Activated CD8-positive, alpha-beta T cell treated with anti-CD3 and anti-CD28 coated beads for 36 hours (primary cell): ENCODE measurements around the gene ATP2B2. TPM values are rescaled to one million over a fixed set of nuclear protein-coding genes. Genes with fewer than 3 reads are reported as not detected.

Source experiments
- ATAC-seq: fragments of 200-7000 bp; cut with Tn5 transposase; one replicate; pipeline ENCODE4 v1.10.0; 2021; ENCODE audit warnings: mild to moderate bottlenecking, moderate library complexity
- CTCF ChIA-PET: fragments of 350-600 bp; sonication (Branson Sonifier 250); formaldehyde crosslinking; loops from one replicate; lab custom pipeline; 2021; ENCODE audit warnings: antibody characterized with exemption; lab: Charles Lee
- POLR2A ChIA-PET: fragments of 350-600 bp; sonication (Branson Sonifier 250); formaldehyde crosslinking; loops from one replicate; lab custom pipeline; 2021; ENCODE audit warnings: antibody characterized with exemption; lab: Charles Lee
- DNase-seq: peaks from one replicate; pipeline ENCODE4 v3.0.0-alpha.2; 2020
- H3K27ac Mint-ChIP-seq: one replicate; pipeline ENCODE4 v1.8.0; 2021; ENCODE audit warnings: mild to moderate bottlenecking, mixed read lengths
- H3K27me3 Mint-ChIP-seq: one replicate; pipeline ENCODE4 v1.8.0; 2021; ENCODE audit warnings: mixed read lengths
- H3K36me3 Mint-ChIP-seq: one replicate; pipeline ENCODE4 v1.8.0; 2021; ENCODE audit warnings: low read depth, mixed read lengths
- H3K4me1 Mint-ChIP-seq: one replicate; pipeline ENCODE4 v1.8.0; 2021; ENCODE audit warnings: low read depth, mixed read lengths
- H3K4me3 Mint-ChIP-seq: one replicate; pipeline ENCODE4 v1.8.0; 2021; ENCODE audit warnings: mild to moderate bottlenecking, moderate library complexity, mixed read lengths
- H3K9me3 Mint-ChIP-seq: one replicate; pipeline ENCODE4 v1.8.0; 2021; ENCODE audit warnings: mixed read lengths
- intact Hi-C: fragments of 100-400 bp; cut with micrococcal nuclease; formaldehyde crosslinking; loops from one replicate; pipeline ENCODE4 v1.10.0; 2022
- total RNA-seq, 2 experiments: library from RNA; stranded (reverse); gene quantifications; one replicate each; pipeline ENCODE4 v1.2.3, GENCODE V29; 2021
- TF ChIP-seq, protein P1 (sequence below): fragments of 200-600 bp; IDR thresholded peaks from one replicate; pipeline ENCODE4 v1.8.0; 2022; ENCODE audit warnings: antibody characterized with exemption, mild to moderate bottlenecking

Gene ATP2B2
- total RNA-seq, 2 experiments from 2014 or later, result not detected

DNA sequence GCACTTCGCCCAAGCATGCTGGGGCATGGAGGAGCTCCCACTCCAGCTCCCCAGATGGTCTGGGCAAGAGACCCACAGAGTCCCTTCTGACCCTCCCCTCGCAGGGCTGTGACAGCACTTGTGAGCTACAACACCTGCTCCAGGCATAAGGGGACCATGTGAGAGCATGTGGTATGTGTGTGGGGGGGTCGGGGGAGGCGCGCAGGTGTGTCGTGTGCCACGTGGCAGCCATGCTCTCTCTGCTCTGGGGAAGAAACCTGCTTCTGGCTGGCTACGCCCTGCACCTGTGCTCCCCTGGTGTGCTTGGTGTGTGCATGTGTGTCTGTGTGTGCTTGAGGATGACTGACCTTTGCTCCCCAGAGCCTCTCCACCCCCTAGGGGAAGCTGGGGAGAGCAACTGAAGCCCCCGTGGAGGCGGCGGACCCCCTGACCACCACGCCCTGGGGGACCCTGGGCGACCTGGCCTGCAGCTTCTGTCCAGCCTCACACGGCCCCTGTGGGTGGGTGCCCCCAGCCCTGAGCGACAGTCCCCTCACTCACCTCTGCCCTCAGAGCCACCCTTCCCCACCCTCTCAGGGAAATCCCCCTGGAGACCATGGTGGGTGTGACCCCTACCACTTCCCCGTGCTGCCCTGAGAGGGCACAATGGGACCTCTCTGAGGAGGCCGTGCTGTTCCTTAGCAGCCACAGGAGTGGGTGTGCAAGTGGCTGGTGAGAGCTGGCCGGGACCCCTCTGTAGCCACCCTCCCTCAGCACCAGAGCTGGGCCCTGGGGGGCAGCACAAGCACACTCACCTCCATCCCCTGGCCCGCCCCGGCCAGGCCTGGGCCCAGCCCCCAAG, 167.8 kb downstream of the ATP2B2 start:
- DNase-seq, result no peak
- ATAC-seq, result no peak
- TF ChIP-seq, protein P1, sequence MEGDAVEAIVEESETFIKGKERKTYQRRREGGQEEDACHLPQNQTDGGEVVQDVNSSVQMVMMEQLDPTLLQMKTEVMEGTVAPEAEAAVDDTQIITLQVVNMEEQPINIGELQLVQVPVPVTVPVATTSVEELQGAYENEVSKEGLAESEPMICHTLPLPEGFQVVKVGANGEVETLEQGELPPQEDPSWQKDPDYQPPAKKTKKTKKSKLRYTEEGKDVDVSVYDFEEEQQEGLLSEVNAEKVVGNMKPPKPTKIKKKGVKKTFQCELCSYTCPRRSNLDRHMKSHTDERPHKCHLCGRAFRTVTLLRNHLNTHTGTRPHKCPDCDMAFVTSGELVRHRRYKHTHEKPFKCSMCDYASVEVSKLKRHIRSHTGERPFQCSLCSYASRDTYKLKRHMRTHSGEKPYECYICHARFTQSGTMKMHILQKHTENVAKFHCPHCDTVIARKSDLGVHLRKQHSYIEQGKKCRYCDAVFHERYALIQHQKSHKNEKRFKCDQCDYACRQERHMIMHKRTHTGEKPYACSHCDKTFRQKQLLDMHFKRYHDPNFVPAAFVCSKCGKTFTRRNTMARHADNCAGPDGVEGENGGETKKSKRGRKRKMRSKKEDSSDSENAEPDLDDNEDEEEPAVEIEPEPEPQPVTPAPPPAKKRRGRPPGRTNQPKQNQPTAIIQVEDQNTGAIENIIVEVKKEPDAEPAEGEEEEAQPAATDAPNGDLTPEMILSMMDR, result no peak
- ChIA-PET POLR2A (no interaction called here), CTCF (no interaction called here)
- no peak overlapping the region for H3K4me3 Mint-ChIP-seq
- H3K4me1 Mint-ChIP-seq, result peaks cover 10% of the 10 kb centered on the region
- H3K9me3 Mint-ChIP-seq, result no peaks in the 10 kb centered on the region
- H3K27ac Mint-ChIP-seq, result no peak overlapping the region
- no peaks in the 10 kb centered on the region for H3K27me3 Mint-ChIP-seq
- no peaks in the 10 kb centered on the region for H3K36me3 Mint-ChIP-seq
- intact Hi-C loops, result no loop called here

DNA sequence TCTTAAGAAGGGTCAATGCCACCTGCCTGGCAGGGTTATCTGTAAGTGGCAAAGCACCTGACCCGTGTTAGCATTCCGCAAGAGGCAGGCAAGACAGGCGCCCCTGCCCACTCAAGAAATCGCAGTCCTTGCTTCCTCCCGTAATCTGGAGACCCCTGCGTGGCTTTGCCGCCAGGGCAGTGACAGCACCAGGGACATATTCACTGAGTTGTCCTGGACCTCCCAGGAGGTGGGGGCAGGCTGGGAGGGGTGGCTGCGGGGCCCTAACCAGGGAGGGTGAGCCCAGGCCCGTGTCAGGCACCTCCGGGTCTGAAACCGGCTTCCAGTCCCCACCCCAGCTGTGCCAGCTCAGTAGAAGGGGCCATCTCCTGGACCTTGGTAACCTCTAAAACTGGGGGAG, 168.6 kb downstream of the ATP2B2 start:
- Mint-ChIP-seq H3K9me3 (no peaks in the 10 kb centered on the region), H3K27me3 (no peaks in the 10 kb centered on the region), H3K4me1 (peaks cover 13% of the 10 kb centered on the region), H3K27ac (no peak overlapping the region), H3K36me3 (no peaks in the 10 kb centered on the region), H3K4me3 (no peak overlapping the region)
- DNase-seq, result no peak
- intact Hi-C loops, result no loop called here
- TF ChIP-seq, protein P1, result no peak
- CTCF ChIA-PET, result no interaction called here
- POLR2A ChIA-PET, result no interaction called here
- no peak for ATAC-seq

DNA sequence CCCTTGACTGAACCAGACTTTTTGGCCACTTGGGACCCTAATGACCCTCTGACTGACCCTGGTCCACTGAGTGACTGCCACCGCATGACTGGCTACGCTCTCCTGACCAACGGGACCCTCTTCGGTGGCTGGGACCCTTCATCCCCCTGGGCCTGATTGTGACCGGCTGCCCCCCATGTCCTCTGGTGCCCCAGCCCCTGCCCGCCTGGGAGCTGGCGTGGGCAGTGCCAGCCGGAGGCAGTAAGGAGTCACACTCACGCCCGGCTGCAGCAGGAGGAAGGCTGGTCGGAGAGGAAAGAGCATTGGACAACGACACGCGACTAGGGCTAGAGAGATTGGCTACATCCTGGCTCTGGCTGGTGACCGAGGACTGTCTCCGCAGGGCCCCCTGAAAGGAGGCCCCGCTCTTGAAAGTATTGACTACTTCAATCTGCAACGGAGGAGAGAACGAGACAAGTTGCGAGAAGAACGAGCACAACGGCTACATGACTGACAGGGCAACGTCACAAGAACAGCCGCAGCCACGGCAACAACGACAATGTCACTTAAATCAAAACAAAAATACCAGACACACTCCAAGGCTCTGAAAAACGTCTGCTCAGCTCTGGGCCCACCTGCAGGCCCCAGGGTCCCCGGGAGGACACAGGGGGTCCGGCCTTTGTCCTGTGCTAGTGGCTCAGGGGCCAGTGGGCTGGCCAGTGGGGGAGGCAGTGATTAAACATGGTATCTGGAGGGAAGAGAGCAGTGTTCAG, 169.3 kb downstream of the ATP2B2 start:
- TF ChIP-seq, protein P1, result no peak
- H3K27me3 Mint-ChIP-seq, result no peaks in the 10 kb centered on the region
- no peaks in the 10 kb centered on the region for H3K9me3 Mint-ChIP-seq
- no peak overlapping the region for H3K27ac Mint-ChIP-seq
- ATAC-seq (no peak), DNase-seq (no peak)
- H3K4me1 Mint-ChIP-seq, result peaks cover 13% of the 10 kb centered on the region
- H3K36me3 Mint-ChIP-seq, result no peaks in the 10 kb centered on the region
- intact Hi-C loops, result no loop called here
- ChIA-PET CTCF (no interaction called here), POLR2A (no interaction called here)
- no peak overlapping the region for H3K4me3 Mint-ChIP-seq

DNA sequence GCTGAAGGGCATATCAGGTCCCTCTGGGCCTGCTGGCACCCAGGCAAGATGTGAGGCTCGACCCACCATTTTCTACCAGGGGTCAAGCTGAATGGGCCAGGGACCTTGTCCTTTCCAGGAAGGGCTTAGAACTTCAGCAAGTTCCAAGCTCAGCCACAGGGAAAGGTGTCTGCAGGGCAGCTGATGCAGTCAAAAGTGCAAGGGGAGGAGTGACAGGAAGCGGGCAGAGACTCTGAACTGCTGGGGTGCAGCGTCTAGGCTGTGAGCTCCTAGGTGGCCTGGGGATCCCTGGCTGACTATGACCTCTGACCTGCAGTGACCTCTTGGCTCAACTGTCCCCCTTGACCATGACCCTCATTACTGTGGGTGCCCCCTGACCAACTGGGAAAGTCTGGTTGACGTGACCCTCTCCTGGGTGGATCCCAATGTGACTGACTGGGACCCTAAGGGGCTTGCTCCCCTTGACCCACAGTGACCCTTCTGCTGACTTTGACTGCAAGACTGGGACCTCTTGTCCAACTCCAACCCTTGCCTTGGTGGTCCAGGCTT, 170.1 kb downstream of the ATP2B2 start:
- ATAC-seq (peak; percentile 45), DNase-seq (no peak)
- TF ChIP-seq, protein P1, result no peak
- Mint-ChIP-seq H3K36me3 (no peaks in the 10 kb centered on the region), H3K27me3 (no peaks in the 10 kb centered on the region), H3K4me1 (peaks cover 13% of the 10 kb centered on the region), H3K27ac (no peak overlapping the region), H3K4me3 (no peak overlapping the region), H3K9me3 (no peaks in the 10 kb centered on the region)
- intact Hi-C loops, result no loop called here
- CTCF ChIA-PET, result interaction anchor here (1.6 kb wide), 1 partner anchor 13 kb away, joined by 13 read pairs; no protein-coding TSS in a partner anchor
- POLR2A ChIA-PET, result no interaction called here
